Activated CD4-positive, alpha-beta T cell treated with anti-CD3 and anti-CD28 coated beads for 24 hours (primary cell): Measurements from ENCODE around the gene SLC22A16.
"Not testable (repeated sequence)": the region's sequence is repeated elsewhere in the genome, so short reads cannot be mapped to it uniquely, and the experiment has no call there.

Experiments
- DNase-seq, 2 donors: peaks; one replicate each; pipeline ENCODE4 v3.0.0-alpha.2; 2020; ENCODE audit warnings: low read depth in 2 of 2

The SLC22A16 gene

DNA sequence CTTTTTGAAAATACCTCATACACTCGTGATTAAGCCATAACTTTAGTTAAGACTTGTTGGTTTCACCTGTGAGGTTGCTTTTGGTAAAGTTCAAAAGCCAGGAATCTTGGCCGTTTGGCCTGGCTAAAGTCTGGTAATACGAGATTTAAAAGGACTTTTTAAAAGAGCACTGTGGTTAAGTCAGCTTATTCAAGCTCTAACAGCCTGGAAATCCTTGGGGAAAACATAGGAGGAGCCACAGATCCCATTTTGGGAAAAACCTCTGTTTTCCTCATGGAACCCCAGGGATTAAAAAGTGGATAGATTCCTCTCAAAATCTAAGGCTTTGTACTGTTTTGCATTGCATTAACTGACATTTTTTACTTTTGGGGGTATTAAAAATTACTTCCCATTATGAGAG, 13.7 kb upstream of the SLC22A16 start:
- no peak for DNase-seq

DNA sequence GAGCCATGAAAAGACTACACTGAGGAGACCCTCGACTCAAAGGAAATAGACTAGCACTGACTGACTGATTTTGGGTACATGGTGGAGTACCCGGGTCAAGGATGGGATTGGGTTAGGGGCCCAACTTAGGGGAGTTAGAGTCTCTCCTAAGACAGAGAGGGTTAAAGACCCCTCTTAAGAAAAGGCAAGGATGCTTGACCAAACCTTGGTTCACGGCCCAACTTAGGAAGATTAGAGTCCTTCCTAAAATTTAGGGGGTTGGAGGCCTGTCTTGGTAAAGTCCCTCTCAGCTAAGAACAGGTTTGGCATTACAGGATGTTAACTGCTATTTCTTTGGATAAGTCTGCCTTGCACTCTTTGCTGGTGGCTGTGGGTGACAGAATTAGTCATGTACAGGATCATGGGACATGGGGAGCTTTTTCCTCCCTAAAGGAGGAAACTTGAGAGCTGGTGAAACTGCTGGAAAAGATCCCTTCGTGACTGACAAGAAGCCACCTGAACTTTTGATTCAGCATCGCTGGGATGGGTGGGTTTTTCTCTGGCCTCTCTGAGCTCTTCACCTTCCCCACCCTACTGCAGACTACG, 12.3 kb upstream of the SLC22A16 start:
- DNase-seq = no peak

DNA sequence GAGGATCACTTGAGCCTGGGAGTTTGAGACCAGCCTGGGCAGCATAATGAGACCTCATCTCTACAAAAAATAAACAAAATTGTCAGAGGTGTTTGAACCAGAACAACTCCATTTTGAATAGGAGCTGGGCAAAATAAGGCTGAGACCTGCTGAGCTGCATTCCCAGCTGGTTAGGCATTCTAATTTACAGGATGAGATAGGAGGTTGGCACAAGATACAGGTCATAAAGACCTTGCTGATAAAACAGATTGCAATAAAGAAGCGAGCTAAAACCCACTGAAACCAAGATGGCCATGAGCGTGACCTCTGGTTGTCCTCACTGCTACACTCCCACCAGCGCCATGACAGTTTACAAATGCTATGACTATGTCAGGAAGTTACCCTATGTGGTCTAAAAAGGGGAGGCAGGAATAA, 11.6 kb upstream of the SLC22A16 start:
- DNase-seq = not testable (repeated sequence)

DNA sequence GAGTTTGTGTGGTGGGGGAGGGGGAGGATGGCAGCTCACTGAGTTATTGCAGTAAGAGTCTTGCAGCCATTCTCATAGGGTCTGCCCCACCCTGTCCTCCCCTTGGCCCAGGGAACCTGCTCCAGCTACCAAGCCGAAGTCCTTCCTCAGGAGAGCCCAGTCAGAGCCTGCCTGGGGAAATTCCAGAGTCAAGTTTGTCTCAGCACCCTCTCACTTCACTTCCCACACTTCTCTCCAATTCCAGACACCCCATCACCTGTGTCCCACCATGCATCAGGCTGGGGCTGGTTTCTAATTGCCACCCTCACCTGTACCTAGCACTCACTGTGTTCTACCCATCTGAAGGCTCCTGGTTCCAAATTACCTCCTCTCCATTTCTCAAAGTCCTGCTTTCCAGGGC, 10.3 kb upstream of the SLC22A16 start:
- DNase-seq = no peak

- no peak for DNase-seq
Observed at GRCh38 chr6:110485491-110485890, 9.1 kb upstream of the SLC22A16 start.

- no peak for DNase-seq
Observed at GRCh38 chr6:110484321-110484720, 7.9 kb upstream of the SLC22A16 start.

GRCh38 chr6:110482774-110483400, 6.5 kb upstream of the SLC22A16 start:
- DNase-seq = no peak

DNA sequence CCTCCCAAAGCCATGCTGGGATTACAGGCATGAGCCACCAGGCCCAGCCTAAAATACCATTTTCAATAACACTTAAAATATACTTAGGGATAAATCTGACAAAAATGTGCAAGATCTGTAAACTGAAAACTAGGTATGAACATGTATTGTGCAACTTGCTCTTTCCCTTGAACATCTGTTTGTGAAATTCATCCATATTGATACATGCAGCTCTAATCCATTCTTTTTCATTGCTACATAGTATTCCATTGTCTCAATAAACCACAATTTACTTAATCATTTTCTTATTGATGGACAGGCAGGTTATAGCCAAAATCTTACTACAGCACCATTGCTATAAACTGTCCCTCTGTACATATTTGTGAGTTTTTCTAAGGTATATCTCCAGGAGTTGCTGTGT, 4.7 kb upstream of the SLC22A16 start:
- DNase-seq = no peak

GRCh38 chr6:110475066-110475653, 1.3 kb downstream of the SLC22A16 start:
- no peak for DNase-seq

GRCh38 chr6:110474500-110474899, 1.9 kb downstream of the SLC22A16 start:
- DNase-seq = no peak

DNA sequence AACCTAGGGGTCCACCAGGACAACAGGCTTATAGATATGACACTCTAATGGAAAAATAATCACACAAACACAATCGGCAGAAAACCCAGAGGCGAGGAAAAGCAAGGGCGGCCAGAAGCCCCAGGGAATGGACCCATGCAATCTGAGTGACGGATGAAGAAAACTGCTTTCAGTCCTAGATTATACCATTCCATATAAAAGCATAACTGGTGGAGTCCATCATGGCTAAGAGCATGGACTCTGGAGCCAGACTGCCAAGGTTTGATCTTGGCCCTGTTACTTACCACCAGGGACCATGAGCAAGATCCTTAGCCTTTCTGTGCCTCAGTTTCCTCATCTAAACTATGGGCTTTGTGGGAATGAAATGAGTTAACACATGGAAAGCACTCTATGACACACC, 3.7 kb downstream of the SLC22A16 start:
- DNase-seq = no peak

- no peak for DNase-seq
Observed at GRCh38 chr6:110471726-110472365, 4.6 kb downstream of the SLC22A16 start.

DNA sequence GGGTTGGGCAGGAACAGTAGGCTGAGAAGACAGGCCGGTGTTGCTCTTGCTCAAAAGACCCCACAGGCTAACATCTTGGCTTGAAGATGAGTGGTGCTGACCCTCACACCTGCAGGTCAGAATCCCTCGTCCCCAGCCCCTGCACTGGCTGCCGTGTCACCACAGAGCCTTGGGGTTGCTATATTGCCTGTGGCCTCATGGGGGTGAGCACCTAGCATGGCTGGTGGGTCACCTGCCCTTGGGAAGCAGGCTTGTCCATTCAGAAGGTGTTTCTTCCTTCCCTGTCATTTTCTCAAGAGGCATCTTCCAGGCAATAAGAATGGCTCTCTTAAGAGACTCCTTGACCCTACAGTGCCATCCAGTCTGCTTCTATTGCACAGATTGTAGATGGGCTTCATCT, 7.7 kb downstream of the SLC22A16 start:
- no peak for DNase-seq

- no peak for DNase-seq
Observed at GRCh38 chr6:110467566-110468140, 8.8 kb downstream of the SLC22A16 start.

DNA sequence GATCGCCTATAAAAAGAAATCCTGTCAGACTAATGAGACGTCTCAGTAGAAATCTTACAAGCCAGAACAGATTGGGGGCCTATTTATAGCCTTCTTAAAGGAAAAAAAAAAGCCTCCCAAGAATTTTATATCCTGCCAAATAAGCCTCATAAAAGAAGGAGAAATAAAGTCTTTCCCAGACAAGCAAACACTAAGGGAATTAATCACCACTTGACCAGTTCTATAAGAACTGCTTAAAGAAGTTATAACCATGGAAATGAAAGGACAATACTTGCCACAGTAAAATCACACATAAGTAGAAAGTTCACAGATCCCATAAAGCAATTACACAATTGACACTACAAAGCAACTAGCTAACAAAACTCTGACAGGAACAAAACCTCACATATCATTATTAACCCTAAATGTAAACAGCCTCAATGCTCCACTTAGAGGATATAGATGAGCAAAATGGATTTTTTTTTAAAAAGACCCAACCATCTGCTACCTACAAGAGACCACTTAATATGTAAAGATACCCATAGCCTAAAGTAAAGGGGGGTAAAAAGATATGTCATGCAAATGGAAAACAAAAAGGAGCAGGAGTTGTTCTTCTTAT, 13.4 kb downstream of the SLC22A16 start:
- no peak for DNase-seq

DNA sequence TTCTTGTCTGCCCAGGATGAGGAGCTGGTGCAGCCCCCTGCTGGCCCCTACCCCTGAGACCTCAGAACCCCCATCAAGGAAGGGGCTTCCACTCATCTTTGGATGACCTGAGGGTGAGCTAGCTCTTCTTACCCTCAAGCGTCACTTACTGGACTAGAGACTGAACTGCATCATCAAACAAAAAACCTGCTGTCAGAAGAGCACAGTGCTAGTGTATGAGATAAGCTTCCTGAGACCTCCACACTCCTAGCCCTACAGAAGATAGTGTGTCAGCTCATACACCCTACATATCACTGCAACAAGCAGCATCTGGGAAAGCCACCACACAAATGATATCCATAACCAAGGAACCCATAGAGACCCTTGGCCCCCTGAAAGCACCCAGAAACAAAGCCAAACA, 15.0 kb downstream of the SLC22A16 start:
- no peak for DNase-seq

DNA sequence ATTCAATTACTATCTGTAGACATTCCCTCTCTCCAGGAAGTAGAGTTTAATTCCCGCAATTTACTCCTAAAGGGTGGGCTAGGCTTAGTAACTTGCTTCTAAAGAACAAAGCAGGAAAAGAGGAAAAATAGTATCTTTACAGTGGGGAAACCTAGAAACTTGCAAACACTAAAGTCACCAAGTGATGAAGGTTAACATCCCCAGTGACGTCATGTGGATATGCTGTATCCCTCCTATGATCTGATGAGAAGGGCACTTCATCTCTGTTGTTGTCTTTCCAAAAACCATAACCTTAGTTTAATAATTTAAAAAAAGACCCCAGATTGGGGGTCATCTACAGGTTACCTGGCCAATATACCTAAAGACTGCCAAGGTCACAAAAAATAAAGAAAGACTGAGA, 17.3 kb downstream of the SLC22A16 start:
- DNase-seq = no peak

- no peak for DNase-seq
Observed at GRCh38 chr6:110458476-110458875, 17.9 kb downstream of the SLC22A16 start.

- DNase-seq = peak in 1 of 2 donors; percentile 22
Observed at GRCh38 chr6:110457567-110458175, 18.7 kb downstream of the SLC22A16 start.

- no peak for DNase-seq
Observed at GRCh38 chr6:110456694-110457093, 19.7 kb downstream of the SLC22A16 start.

DNA sequence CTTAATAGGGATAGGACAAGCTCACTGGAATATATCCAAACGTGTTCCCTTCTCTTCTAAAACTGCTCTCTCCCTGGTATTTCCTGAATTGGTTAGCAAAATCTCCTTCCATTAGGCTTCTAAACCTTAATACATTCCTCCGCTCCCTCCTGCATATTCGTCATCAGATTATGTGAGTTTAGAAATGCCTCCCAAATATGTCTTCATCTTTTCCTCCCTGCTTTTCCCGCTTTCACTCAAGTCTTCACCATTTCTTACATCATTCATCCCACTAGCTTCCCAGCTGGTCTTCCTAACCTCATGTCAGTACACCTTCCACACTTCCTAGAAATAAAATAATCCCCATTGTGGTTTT, 26.9 kb downstream of the SLC22A16 start:
- no peak for DNase-seq
